ENCODE measurements around the gene ARHGEF26. TPM values are rescaled to one million over a fixed set of nuclear protein-coding genes. Genes with fewer than 3 reads are reported as not detected.

ARHGEF26 gene
- total and polyA plus RNA-seq, 4 donors: 12.3 to 45.5 (median 28.5) TPM

- no peak overlapping the region for H3K9ac ChIP-seq (ENCODE audit: insufficient read depth in 1 of 2, low read length in 2 of 2)
- no peaks in the 10 kb centered on the region for H3K9me3 ChIP-seq (ENCODE audit: control insufficient read depth in 4 of 4, insufficient read depth in 3 of 4, low read length in 3 of 4)
- peaks cover 0 to 6% (median 4%) of the 10 kb centered on the region in 5 donors for H3K4me1 ChIP-seq (ENCODE audit: control insufficient read depth in 5 of 5, insufficient read depth in 5 of 5, low read length in 5 of 5)
- H3K27ac ChIP-seq (ENCODE audit: low read depth in 1 of 2, low read length in 1 of 2): no peak overlapping the region
- 70 to 83% methylated on average over 6 of the region's 6 CpGs for WGBS, 2 donors
- no peak for TF ChIP-seq CTCF (IDR thresholded peaks at IDR 0.05; ENCODE audit: control extremely low read depth, extremely low read depth)
- no peaks in the 10 kb centered on the region for H3K27me3 ChIP-seq (ENCODE audit: control insufficient read depth in 3 of 3, insufficient read depth in 3 of 3, low read length in 2 of 3)
- ATAC-seq (ENCODE audit: insufficient read depth, low FRiP score) (peak; percentile 10), DNase-seq (no peak)
- H3K4me3 ChIP-seq: no peak overlapping the region
- peaks cover 0 to 17% (median 0%) of the 10 kb centered on the region in 4 donors for H3K36me3 ChIP-seq (ENCODE audit: control insufficient read depth in 4 of 4, insufficient read depth in 4 of 4, low read length in 4 of 4)
Observed at GRCh38 chr3:154228561-154229216, 107.5 kb downstream of the ARHGEF26 start.

- H3K36me3 ChIP-seq (ENCODE audit: control insufficient read depth in 4 of 4, insufficient read depth in 4 of 4, low read length in 4 of 4): peaks cover 0 to 17% (median 0%) of the 10 kb centered on the region in 4 donors
- no peaks in the 10 kb centered on the region for H3K9me3 ChIP-seq (ENCODE audit: control insufficient read depth in 4 of 4, insufficient read depth in 3 of 4, low read length in 3 of 4)
- WGBS, 2 donors: 82 to 85% methylated on average over 2 of the region's 2 CpGs
- no peak for TF ChIP-seq CTCF (IDR thresholded peaks at IDR 0.05; ENCODE audit: control extremely low read depth, extremely low read depth)
- H3K9ac ChIP-seq (ENCODE audit: insufficient read depth in 1 of 2, low read length in 2 of 2): no peak overlapping the region
- ATAC-seq (ENCODE audit: insufficient read depth, low FRiP score) (no peak), DNase-seq (no peak)
- no peak overlapping the region for H3K27ac ChIP-seq (ENCODE audit: low read depth in 1 of 2, low read length in 1 of 2)
- no peak overlapping the region for H3K4me3 ChIP-seq
- no peaks in the 10 kb centered on the region for H3K27me3 ChIP-seq (ENCODE audit: control insufficient read depth in 3 of 3, insufficient read depth in 3 of 3, low read length in 2 of 3)
- peaks cover 0 to 5% (median 3%) of the 10 kb centered on the region in 5 donors for H3K4me1 ChIP-seq (ENCODE audit: control insufficient read depth in 5 of 5, insufficient read depth in 5 of 5, low read length in 5 of 5)
Observed at GRCh38 chr3:154229217-154229590, 108.0 kb downstream of the ARHGEF26 start.

- no peaks in the 10 kb centered on the region for H3K27me3 ChIP-seq (ENCODE audit: control insufficient read depth in 3 of 3, insufficient read depth in 3 of 3, low read length in 2 of 3)
- no peaks in the 10 kb centered on the region for H3K9me3 ChIP-seq (ENCODE audit: control insufficient read depth in 4 of 4, insufficient read depth in 3 of 4, low read length in 3 of 4)
- no peak overlapping the region for H3K9ac ChIP-seq (ENCODE audit: insufficient read depth in 1 of 2, low read length in 2 of 2)
- no peaks in the 10 kb centered on the region for H3K4me1 ChIP-seq (ENCODE audit: control insufficient read depth in 5 of 5, insufficient read depth in 5 of 5, low read length in 5 of 5)
- WGBS, 2 donors: 94 to 97% methylated on average over 1 of the region's 1 CpG
- DNase-seq (no peak), ATAC-seq (ENCODE audit: insufficient read depth, low FRiP score) (no peak)
- no peak overlapping the region for H3K4me3 ChIP-seq
- TF ChIP-seq CTCF (IDR thresholded peaks at IDR 0.05; ENCODE audit: control extremely low read depth, extremely low read depth): no peak
- H3K36me3 ChIP-seq (ENCODE audit: control insufficient read depth in 4 of 4, insufficient read depth in 4 of 4, low read length in 4 of 4): peaks cover 0 to 7% (median 2%) of the 10 kb centered on the region in 4 donors
- H3K27ac ChIP-seq (ENCODE audit: low read depth in 1 of 2, low read length in 1 of 2): no peak overlapping the region
Observed at GRCh38 chr3:154235330-154235729, 114.1 kb downstream of the ARHGEF26 start.

GRCh38 chr3:154236331-154236730, 115.1 kb downstream of the ARHGEF26 start:
- H3K27me3 ChIP-seq (ENCODE audit: control insufficient read depth in 3 of 3, insufficient read depth in 3 of 3, low read length in 2 of 3): no peaks in the 10 kb centered on the region
- DNase-seq: peak in 1 of 3 donors; percentile 34
- no peak for ATAC-seq (ENCODE audit: insufficient read depth, low FRiP score)
- no peak overlapping the region for H3K27ac ChIP-seq (ENCODE audit: low read depth in 1 of 2, low read length in 1 of 2)
- H3K4me3 ChIP-seq: no peak overlapping the region
- 46 to 48% methylated on average over 3 of the region's 3 CpGs for WGBS, 2 donors
- H3K9ac ChIP-seq (ENCODE audit: insufficient read depth in 1 of 2, low read length in 2 of 2): no peak overlapping the region
- TF ChIP-seq CTCF (IDR thresholded peaks at IDR 0.05; ENCODE audit: control extremely low read depth, extremely low read depth): no peak
- H3K9me3 ChIP-seq (ENCODE audit: control insufficient read depth in 4 of 4, insufficient read depth in 3 of 4, low read length in 3 of 4): no peaks in the 10 kb centered on the region
- H3K36me3 ChIP-seq (ENCODE audit: control insufficient read depth in 4 of 4, insufficient read depth in 4 of 4, low read length in 4 of 4): peaks cover 0 to 10% (median 6%) of the 10 kb centered on the region in 4 donors
- no peaks in the 10 kb centered on the region for H3K4me1 ChIP-seq (ENCODE audit: control insufficient read depth in 5 of 5, insufficient read depth in 5 of 5, low read length in 5 of 5)
